Measurements from ENCODE around the gene GALNT16.

Gene GALNT16

DNA sequence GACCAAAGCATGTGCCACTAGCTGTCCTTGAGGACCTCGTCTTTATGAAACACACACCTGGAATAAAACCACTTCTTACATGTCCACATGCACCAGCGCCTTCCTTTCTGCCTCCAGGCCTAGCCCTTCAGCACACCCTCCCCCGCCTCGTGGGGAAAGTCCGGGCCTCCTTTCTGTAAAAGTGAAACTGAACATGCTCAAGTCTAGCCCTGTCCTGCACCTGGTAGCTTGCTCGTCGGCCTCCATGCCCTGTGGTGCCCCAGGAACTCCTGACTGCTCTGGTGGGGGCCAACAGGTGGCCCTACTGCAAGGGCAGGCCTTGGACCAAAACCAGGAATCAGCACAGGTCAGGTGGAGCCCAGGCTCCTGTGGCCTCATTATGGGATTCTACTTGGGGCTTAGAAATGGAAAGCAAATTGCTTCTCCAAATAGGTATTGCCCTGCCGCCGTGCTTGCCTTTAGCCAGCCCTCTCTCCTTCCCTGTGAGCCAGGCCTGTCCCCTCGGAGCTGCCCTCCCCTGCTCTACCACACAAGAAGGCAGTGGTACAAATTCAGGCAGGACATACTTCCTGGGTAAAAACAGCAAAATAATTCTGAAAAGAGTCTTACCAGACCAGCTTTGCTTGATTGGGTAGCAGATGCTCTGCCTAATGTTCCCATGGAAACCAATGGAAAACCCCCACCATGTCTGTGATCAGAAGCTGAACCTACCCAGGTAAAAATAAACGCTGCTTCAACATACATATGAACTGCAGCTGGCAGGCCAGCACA, 94.6 kb downstream of the GALNT16 start:
- no peak for DNase-seq (ENCODE audit: low read depth)
- TF ChIP-seq CTCF (IDR thresholded peaks at IDR 0.05; ENCODE audit: low read length, missing control alignments), result no peak
- no peak overlapping the region for H3K4me3 ChIP-seq (replicated peaks; ENCODE audit: low read depth, low read length)

DNA sequence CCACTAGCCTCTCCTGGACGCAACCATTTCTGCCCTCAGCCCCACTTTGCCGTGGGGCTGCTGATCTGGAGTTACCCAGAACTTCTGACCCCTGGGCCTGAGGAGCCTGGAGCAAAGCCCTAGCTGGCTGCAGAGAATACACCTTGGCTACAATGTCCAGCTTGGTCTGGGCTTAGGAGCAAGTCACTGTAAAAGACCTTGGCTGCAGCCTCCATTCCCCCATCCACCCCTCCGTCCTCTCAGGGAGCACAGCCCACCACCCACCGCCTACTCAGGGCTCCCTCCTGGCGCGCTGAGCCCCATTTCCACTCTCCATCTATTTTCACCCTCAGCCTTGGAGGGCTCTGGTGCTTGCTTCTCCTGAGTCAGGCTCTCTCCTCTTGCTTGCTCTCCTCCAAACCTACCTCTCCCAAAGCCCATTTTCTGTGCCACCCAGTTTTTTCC, 95.2 kb downstream of the GALNT16 start:
- H3K4me3 ChIP-seq (replicated peaks; ENCODE audit: low read depth, low read length), result no peak overlapping the region
- no peak for TF ChIP-seq CTCF (IDR thresholded peaks at IDR 0.05; ENCODE audit: low read length, missing control alignments)

GRCh38 chr14:69355607-69356281, 95.8 kb downstream of the GALNT16 start:
- peak; percentile 59 for DNase-seq (ENCODE audit: low read depth)
- H3K4me3 ChIP-seq (replicated peaks; ENCODE audit: low read depth, low read length), result no peak overlapping the region
- TF ChIP-seq CTCF (IDR thresholded peaks at IDR 0.05; ENCODE audit: low read length, missing control alignments), result no peak

More for the DNA sequence above, 95.2 kb downstream of the GALNT16 start:
- DNase-seq (ENCODE audit: low read depth), result no peak

DNA sequence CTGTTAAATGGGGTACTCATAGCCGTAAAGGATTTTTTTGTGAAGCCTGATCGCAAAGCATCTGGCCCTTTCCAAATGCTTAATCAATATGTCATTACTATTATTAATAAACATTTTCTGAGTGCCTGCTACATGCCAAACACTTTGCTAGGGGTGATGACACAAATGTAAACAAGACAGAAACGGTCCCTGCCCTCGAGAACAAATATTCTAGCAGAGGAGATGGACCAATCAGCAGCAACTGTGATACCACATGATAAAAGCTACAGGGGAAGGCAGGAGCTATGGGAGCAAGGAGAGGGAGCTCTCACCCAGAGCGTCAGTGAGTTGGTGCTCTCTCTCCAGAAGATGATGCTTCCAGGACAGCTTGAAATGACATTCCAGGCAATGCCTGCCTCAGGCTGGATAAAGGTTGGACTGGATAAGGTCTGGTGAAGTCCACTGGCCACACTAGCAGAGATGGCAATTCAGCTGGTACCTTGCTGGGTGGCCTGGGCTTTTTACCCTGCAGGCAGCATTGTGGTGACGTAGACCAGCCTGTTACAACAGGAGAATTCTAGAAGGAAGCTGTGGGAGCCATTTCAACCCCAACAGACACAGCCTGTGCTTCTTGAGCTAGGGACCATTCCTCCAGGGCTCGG, 97.1 kb downstream of the GALNT16 start:
- DNase-seq (ENCODE audit: low read depth), result no peak
- no peak for TF ChIP-seq CTCF (IDR thresholded peaks at IDR 0.05; ENCODE audit: low read length, missing control alignments)
- H3K4me3 ChIP-seq (replicated peaks; ENCODE audit: low read depth, low read length), result no peak overlapping the region

GRCh38 chr14:69357544-69358200, 97.7 kb downstream of the GALNT16 start:
- DNase-seq (ENCODE audit: low read depth), result no peak
- H3K4me3 ChIP-seq (replicated peaks; ENCODE audit: low read depth, low read length), result no peak overlapping the region
- TF ChIP-seq CTCF (IDR thresholded peaks at IDR 0.05; ENCODE audit: low read length, missing control alignments), result no peak

DNA sequence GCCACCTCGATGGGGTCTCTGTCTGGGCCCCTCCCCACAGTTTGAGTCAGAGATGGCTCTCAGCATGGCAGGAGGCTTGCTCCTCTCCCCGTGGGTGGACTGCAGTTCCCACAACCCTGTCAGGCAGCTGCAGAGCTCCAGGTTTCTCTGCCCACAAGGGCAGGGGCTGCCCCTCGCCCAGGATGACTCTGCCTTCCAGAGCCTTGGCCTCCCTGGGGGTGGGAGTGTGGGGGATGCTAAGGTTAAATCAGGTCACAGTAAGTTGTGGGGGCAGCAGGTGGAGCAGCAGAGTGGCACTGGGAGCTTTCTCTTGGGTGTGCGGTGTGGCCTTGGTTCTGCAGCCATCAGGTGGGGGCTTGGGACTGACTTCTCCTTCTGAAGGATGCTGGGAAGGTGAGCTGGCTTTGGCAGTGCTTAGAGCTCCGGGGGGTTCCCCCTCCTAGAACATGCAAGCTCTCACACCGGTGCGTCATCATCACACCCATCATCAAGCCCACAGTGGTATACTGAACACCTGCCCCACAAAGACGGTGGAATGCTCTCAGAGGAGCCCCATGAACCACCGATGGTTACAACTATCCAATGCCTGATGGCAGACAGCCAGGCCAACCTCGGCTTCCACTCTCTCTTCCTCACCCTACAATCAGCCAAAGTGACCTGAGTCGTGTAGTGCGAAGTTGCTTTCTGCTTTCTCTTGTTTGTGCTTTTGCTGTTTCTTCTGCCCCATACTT, 98.4 kb downstream of the GALNT16 start:
- no peak overlapping the region for H3K4me3 ChIP-seq (replicated peaks; ENCODE audit: low read depth, low read length)
- DNase-seq (ENCODE audit: low read depth), result no peak
- no peak for TF ChIP-seq CTCF (IDR thresholded peaks at IDR 0.05; ENCODE audit: low read length, missing control alignments)

Measured in fibroblast of pulmonary artery (primary cell).